CD4-positive, alpha-beta T cell treated with Interferon gamma for 1 hour (primary cell): ENCODE measurements around the gene TOR4A.

Experiments used
- DNase-seq: peaks from one replicate; pipeline ENCODE4 v3.0.0-alpha.2; 2020

Gene TOR4A

GRCh38 chr9:137307255-137308056, 29.9 kb downstream of the TOR4A start:
- no peak for DNase-seq

GRCh38 chr9:137308057-137308619, 30.6 kb downstream of the TOR4A start:
- no peak for DNase-seq

- DNase-seq, result no peak
Measured at GRCh38 chr9:137309368-137310188, 32.1 kb downstream of the TOR4A start.

GRCh38 chr9:137310189-137311052, 32.9 kb downstream of the TOR4A start:
- no peak for DNase-seq

GRCh38 chr9:137311171-137311985, 33.9 kb downstream of the TOR4A start:
- DNase-seq, result no peak

- no peak for DNase-seq
Measured at GRCh38 chr9:137311986-137312851, 34.7 kb downstream of the TOR4A start.

GRCh38 chr9:137312852-137313325, 35.4 kb downstream of the TOR4A start:
- DNase-seq, result no peak

GRCh38 chr9:137313326-137313936, 35.9 kb downstream of the TOR4A start:
- no peak for DNase-seq

- DNase-seq, result no peak
Measured at GRCh38 chr9:137313956-137314560, 36.5 kb downstream of the TOR4A start.

- no peak for DNase-seq
Measured at GRCh38 chr9:137314561-137315560, 37.3 kb downstream of the TOR4A start.

- no peak for DNase-seq
Measured at GRCh38 chr9:137315581-137316011, 38.1 kb downstream of the TOR4A start.

GRCh38 chr9:137316012-137316981, 38.8 kb downstream of the TOR4A start:
- DNase-seq, result no peak

- no peak for DNase-seq
Measured at GRCh38 chr9:137317021-137317717, 39.6 kb downstream of the TOR4A start.

- no peak for DNase-seq
Measured at GRCh38 chr9:137317718-137318511, 40.4 kb downstream of the TOR4A start.

- no peak for DNase-seq
Measured at GRCh38 chr9:137318602-137319001, 41.1 kb downstream of the TOR4A start.
